22Rv1 (cell line): ENCODE results near the gene ZNF432.

ENCODE experiments used
- H3K27ac ChIP-seq: fragments of 450-650 bp; 2 replicates; pipeline ENCODE4 v1.5.1; 2017
- CTCF ChIP-seq: fragments of 450-650 bp; IDR thresholded peaks from 2 replicates; pipeline ENCODE4 v1.5.1; 2017; ENCODE audit warnings: mild to moderate bottlenecking
- ZFX ChIP-seq: fragments of 450-650 bp; IDR thresholded peaks from 2 replicates; pipeline ENCODE4 v1.6.1; 2017; ENCODE audit warnings: antibody characterized with exemption, borderline replicate concordance

ZNF432 gene

DNA sequence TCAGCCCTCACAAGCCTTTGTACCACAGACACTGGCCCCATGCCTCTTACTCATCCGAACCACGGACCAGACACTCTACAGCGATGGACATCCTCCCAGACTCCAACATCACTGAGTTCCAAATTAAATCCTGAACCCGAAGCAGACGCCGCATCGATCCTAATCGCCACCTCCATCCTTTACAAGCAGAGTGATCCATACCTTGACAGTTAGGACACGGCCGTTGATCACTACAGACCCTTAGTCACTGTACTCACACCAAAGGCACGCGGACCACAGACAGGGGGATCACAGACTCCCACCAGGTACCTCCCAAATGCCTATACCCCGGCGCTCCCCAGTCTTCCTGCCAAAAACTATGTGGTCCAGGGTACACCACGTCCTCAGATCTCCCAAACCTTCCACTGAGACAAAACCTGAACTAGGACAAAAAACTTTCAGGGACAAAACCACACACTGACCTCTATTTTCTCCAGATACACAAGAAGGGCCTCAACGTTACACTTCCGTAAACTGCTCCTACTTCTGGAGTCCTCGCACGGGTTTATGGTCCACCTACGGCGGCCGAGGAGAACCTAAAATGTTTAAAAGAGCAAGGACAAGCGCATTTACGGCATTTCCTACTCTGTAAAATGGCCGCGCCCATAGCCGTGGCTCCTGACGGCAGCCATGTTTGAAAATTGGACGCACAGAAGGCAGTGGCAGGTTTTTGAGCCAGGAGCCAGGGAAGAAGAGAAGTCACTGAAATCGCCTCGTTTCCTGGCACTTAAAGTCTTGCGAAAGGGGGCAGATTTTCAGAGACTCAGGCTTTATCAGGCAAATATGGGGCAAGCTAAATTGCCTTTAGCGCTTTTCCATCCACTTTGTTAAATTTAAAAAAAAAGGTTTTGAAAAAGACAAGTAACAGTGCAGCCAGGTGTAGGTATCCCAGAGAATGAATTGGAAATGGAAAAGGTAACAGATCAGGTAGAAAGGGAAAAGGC is 62.0 kb downstream of the ZNF432 start, which contains the start of gene ZNF350:
Gene ZNF350 (minus strand): TSS at position 532 of the 983 bp plus-strand sequence. CDS start 12,480 bp downstream, outside the sequence.
- TF ChIP-seq ZFX (no peak), CTCF (no peak)
- peak within 1 kb of the TSS; percentile 59 for H3K27ac ChIP-seq

GRCh38 chr19:51983361-51983760 is 65.3 kb downstream of the ZNF432 start:
- TF ChIP-seq CTCF, result no peak
- no peak for TF ChIP-seq ZFX
- H3K27ac ChIP-seq, result no peak overlapping the region
